NCI-H1092 treated with DMSO at 0.1 percent for 48 hours (cell line): ENCODE results near the gene SLC2A6.
"Not testable (repeated sequence)": the region's sequence is repeated elsewhere in the genome, so short reads cannot be mapped to it uniquely, and the experiment has no call there.

Experiments used
- DNase-seq: peaks from one replicate; lab custom pipeline; 2025; lab: John Stamatoyannopoulos, UW

SLC2A6 gene

DNA sequence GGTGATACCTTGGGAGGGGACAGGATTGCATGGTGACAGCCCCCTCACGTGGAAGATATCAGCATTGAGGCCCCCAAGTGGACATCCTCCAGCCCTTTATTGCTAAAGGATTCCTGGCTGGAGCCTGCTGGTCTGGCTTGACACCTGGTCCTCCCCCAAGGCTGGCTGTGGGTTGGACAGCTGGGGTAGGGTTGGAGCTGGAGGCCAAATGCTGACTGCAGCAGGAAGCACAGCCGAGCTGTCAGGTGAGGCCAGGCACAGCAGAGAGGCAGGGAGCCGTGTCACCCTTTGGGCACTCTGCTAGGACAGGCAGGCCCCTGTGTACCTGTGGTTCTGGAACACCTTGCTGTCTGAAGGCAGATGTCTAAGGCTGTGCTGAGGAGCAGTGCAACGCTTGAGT is 16.9 kb downstream of the SLC2A6 start:
- no peak for DNase-seq

DNA sequence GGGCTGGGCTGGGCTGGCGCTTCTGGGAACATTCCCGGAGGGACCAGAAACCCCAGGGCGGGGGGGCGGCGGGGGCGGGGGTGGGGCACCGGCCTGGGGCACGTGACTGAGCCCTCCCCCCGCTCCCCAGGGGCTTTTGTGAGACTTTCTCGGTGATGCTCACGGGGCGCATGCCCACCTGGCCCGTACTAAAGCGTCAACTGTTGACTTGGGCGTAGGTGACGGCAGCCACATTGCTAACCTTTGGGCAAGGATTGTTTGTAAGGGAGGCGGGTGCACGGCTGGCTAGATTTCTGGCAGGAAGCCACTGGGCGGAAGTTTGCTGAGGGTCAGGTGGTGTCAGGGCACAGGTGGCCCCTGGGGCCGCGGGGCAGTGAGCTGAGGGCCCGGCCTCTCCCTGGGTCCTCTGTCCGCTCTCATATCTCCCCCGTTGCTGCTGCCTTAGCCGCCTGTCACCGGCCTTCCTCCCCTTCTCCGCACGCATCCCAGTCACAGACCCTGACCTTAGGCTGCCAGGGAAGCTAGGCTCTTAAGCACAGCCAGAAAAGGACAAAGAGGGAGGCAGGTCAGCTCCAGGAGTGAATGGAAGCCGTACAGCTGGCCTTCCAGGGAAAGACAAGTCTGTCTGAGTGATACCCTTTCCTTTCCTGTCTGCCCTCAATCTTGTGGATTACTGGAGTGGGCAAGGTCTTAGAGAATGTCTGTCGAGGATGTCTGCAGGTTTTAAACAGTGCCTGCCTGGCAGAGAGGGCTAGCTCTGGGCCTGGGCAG is 18.3 kb downstream of the SLC2A6 start:
- DNase-seq = peak; percentile 60

DNA sequence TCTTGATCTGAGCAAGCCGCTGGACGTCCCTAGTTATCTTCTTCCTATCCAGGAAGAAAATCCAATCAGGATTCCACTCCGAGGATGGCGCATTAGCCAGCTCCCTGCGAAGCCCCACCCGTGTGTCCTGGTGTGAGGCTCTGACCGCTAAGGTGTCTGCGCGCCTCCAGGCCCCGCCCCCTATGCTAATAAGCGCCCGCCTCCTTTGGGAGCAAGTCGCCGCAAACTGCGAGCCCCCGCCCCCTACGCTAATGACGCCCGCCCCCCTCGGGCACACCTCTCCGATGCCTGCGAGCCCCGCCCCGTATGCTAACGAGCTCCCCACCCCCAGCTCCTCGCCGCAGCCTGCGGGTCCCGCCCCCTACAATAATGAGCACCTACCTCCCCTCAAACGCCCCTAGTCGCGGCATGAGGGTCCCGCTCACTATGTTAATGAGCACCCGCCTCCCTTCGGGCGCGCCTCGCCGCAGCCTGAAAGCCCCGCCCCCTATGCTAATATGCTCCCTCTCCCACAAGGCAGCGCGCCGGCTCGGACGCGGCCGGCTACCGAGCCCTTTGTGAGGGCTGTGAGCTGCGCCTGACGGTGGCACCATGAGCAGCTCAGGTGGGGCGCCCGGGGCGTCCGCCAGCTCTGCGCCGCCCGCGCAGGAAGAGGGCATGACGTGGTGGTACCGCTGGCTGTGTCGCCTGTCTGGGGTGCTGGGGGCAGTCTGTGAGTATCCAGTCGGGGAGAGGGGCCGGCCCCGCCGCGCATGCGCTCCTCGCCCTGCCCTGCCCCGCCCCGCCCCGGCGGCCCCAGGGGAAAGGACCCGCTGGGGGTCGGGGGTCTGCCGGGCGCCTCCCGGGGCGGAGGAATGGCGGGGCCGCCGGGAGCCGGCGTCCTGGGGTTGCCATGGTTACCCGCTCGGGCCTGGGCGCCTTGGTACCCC is 19.2 kb downstream of the SLC2A6 start, which contains the start of gene CACFD1:
Gene CACFD1 (plus strand): TSS at position 503 of the 929 bp plus-strand sequence. CDS start 89 bp downstream, at position 592.
- DNase-seq = peak; percentile 95

DNA sequence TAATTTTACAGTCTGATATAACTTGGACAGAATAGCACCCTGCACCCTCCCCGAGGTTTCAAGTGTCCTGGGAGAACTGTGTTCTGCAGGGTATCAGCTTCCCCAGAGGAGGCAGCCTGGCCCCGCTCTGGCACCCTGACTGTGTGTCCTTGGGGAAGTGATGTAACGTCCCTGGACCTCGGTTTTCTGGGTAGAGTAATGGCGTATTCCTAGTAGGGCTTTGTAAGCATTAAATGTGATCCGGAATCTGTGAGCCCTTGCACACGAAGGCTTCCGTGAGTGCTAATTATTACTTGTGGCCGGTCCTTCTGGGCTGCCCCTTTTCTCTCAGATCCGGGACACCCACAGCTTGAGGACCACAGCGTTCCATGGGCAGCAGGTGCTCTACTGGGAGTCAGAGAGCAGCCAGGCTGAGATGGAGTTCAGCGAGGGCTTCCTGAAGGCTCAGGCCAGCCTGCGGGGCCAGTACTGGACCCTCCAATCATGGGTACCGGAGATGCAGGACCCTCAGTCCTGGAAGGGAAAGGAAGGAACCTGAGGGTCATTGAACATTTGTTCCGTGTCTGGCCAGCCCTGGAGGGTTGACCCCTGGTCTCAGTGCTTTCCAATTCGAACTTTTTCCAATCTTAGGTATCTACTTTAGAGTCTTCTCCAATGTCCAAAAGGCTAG is 20.1 kb downstream of the SLC2A6 start:
- DNase-seq = no peak

DNA sequence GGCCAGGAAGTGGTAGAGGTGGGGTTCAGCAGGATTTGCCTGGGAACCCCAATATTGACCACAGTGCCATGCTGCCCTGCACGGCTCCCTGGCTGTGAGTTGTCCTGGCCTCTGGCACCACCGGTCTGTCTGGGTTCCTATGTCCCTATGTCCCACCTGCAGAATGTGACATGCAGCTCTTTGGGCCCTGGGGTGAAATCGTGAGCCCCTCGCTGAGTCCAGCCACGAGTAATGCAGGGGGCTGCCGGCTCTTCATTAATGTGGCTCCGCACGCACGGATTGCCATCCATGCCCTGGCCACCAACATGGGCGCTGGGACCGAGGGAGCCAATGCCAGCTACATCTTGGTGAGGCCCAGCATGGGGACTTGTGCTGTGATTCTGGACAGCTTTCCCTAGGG is 21.2 kb downstream of the SLC2A6 start:
- no peak for DNase-seq

DNA sequence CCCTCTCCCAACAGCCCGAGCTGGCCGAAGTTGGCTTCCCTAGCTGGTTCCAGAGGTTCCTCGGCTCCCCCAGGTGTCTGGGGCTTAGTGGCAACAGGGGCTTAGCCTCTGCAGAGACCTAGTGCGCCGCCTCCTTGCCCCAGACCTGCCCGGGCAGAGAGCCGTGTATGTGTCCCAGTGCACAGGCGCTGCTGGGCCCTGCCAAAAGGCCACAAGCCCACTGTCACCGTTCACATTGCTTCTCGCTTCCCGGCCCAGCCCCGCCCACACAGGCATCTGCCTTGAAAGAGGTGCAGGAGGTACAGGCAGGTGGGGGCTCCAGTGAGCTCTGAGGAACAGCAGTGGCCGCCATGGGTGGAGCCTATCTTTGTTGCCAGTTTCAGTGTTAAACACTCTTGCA is 21.7 kb downstream of the SLC2A6 start:
- no peak for DNase-seq

DNA sequence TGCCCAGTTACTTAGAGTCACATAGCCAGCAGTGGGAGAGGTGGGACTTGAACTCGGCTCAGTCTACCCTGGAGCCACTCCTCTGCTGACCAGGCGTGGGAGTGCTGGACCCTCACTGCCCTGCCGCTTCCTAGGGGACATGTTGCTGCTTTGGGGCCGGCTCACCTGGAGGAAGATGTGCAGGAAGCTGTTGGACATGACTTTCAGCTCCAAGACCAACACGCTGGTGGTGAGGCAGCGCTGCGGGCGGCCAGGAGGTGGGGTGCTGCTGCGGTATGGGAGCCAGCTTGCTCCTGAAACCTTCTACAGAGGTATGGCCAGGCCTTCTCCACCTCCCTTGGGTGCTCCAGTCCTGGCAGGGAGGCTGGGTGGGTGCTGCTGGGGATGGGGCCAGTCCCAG is 22.5 kb downstream of the SLC2A6 start:
- no peak for DNase-seq

DNA sequence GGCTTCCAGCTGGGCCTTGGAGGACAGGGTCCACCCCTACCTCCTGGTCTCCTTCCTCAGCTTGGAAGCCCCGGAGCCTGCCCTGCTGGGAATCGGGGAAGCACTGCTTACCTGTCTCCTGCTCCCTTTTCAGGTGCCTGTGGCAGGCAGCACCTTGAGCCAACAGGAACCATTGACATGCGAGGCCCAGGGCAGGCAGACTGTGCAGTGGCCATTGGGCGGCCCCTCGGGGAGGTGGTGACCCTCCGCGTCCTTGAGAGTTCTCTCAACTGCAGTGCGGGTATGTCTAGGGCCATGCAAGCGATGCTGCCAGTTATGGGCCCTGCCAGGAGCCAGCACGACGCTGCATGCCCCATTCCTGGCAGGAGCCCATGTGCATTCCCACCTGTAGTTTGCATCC is 23.0 kb downstream of the SLC2A6 start:
- DNase-seq = no peak

DNA sequence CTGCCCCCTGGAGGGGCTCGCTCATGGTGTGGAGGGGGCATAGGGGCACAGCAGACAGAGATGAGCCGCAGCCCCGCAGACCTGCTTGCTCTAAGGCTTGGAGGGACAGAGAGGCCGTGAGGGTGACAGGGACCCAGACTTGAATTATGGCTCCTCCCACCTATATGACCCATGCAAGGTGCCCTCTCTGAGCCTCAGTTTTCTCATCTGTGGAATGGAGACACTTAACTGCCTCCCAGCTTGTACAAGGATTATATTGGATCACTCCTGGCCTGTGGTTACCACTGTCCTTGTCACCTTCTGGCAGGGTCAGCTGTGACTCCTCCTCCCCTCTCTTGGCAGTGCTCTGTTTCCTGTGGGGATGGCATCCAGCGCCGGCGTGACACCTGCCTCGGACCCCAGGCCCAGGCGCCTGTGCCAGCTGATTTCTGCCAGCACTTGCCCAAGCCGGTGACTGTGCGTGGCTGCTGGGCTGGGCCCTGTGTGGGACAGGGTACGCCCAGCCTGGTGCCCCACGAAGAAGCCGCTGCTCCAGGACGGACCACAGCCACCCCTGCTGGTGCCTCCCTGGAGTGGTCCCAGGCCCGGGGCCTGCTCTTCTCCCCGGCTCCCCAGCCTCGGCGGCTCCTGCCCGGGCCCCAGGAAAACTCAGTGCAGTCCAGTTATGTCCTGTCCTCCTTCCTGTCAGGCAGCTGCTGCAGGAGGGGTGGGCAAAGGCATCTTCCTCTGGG is 23.8 kb downstream of the SLC2A6 start:
- DNase-seq = no peak

DNA sequence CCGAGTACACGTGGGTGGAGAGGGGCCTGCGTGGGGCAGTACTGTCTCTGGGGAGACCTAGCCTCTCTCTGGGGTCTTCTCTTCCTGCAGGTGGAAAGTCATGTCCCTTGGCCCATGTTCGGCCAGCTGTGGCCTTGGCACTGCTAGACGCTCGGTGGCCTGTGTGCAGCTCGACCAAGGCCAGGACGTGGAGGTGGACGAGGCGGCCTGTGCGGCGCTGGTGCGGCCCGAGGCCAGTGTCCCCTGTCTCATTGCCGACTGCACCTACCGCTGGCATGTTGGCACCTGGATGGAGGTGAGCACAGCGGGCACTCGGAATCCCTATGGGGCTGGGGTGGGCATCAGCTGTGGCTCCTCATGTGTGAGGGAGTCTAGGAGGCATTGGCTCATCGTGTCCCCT is 24.6 kb downstream of the SLC2A6 start:
- DNase-seq = no peak

DNA sequence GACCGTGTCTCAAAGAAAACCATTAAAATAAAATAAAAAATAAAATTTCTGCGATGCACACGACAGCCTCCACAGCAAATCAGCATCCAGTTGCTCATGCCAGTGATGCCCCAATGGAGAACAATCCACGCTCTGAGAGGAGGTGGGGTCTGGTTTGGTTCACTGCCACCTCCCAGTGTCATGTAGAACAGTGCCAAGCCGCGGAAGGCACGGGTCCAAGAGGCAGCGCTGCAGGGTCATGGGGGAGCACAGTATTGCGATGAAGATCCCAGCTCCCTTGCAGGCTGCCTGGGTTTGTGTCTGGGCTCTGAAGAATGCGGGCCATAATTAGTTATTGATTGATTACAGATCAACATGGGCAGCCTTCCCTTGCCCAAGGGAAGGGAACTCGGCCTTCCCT is 25.2 kb downstream of the SLC2A6 start:
- DNase-seq = peak; percentile 23

DNA sequence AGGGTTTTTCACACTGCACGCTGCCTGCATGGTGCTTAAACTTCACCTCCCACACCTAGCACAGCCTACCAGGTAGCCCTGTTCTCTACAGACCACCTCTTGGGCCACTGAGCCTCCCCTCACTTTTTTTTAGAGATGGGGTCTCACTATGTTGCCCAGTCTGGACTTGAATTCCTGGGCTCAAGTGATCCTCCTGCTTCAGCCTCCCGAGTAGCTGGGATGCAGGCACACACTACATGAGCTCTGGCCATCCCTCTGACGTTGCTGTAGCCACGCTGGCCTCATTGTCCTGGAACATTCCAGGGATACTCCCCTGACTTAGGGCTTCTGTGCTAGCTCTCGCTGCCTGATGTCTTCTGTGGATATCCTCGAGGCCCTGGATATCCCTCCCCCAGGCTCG is 26.3 kb downstream of the SLC2A6 start:
- DNase-seq = no peak

DNA sequence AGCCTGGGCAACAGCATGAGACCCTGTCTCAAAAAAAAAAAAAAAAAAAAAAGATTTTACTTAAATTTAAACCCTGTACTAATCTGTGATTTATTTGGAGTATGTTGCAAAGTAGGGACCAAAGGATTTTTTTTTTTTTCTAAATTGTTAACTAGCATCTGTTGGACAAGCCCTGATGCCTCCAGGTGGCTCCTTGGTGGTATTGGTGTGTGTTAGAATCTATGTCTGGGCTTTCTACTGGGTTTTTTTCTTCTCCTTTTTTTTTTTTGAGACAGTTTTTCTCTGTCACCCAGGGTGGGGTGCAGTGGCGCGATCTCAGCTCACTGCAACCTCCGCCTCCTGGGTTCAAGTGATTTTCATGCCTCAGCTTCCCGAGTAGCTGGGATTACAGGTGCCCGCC is 27.0 kb downstream of the SLC2A6 start:
- DNase-seq = not testable (repeated sequence)

DNA sequence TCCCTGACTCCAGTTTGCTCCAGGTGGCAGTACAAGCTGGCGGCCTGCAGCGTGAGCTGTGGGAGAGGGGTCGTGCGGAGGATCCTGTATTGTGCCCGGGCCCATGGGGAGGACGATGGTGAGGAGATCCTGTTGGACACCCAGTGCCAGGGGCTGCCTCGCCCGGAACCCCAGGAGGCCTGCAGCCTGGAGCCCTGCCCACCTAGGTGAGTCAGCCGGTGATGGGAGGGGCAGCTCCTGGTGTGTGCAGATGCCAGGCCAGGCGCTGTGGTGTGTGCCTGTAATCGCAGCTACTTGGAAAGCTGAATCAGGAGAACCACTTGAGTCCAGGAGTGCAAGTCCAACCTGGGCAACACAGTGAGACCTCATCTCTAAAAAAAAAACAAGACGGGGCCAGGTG is 29.1 kb downstream of the SLC2A6 start:
- DNase-seq = no peak

DNA sequence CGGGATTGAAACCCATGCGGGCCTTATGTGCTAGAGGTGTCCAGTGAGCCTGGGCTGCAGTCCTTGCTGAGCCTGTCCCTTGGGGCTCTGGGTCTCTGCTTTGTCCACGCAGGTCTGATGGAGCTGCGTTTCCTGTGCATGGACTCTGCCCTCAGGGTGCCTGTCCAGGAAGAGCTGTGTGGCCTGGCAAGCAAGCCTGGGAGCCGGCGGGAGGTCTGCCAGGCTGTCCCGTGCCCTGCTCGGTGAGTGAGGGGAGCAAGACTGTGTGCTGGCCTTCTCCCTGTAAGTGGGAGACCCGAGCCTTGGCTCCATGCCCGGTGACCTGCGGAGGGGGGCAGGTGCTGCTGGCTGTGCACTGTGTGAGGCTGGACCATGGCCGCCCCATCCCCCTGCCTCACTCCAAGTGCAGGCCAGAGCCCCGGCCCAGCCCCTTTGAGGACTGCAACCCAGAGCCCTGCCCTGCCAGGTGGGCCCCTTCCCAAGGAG is 30.4 kb downstream of the SLC2A6 start:
- DNase-seq = no peak

DNA sequence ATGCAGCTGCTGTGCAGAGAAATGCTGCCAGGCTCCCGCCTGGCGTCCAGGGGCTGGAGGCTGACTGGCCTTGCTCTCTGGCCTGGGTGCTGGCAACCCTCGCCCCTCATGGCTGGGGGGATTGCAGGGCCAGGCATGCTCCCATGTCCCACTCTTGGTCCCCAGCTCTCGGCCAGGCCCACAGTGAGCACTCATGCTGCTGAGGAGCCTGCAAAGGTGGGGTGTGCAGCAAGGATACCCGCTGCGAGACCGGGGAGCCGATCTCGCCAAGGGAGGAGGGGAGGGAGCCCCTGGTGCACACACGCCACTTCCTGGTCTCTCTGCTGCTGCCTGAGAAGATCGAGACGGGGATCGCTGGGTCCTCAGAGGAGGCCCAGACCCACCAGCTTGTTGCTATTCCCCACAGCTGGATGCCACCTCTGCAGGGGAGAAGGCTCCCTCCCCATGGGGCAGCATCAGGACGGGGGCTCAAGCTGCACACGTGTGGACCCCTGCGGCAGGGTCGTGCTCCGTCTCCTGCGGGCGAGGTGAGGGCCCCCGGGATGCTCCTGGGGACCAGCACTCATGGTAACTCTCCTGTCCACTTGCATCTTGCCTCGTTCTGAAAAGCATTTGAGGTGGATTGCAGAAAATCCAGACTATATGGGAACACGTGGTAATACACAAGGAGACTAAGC is 33.5 kb downstream of the SLC2A6 start:
- DNase-seq = no peak

DNA sequence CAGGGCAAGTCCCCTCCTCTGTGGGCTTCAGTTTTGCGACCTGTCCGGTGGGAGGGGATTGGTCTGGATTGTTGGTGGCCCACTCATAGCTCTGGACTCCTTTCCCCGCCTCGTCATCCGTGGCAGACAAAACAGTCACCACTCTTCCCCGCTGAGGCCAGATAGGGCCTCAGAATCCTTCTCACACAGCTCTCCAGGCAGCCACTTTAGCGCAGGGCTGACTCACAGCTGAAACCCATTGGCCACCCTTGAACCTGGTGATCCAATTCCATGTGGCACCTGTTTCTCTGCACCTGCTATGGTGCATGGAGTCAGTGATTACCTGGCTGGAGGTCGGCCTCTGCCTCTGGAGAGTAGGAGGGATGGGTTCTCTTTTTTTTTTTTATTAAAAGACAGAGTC is 34.9 kb downstream of the SLC2A6 start:
- no peak for DNase-seq

DNA sequence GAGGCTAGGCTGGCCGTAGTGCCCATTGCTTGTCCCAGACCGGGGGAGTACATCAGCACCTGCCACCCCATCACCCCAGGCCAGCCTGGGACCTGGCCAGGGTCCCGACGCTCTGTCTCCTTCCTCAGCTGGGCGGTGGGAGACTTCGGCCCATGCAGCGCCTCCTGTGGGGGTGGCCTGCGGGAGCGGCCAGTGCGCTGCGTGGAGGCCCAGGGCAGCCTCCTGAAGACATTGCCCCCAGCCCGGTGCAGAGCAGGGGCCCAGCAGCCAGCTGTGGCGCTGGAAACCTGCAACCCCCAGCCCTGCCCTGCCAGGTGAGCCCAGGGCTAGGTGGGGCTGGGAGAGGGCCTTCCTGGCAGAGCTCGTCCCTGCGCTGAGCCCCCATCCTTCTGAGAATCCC is 35.7 kb downstream of the SLC2A6 start:
- no peak for DNase-seq

DNA sequence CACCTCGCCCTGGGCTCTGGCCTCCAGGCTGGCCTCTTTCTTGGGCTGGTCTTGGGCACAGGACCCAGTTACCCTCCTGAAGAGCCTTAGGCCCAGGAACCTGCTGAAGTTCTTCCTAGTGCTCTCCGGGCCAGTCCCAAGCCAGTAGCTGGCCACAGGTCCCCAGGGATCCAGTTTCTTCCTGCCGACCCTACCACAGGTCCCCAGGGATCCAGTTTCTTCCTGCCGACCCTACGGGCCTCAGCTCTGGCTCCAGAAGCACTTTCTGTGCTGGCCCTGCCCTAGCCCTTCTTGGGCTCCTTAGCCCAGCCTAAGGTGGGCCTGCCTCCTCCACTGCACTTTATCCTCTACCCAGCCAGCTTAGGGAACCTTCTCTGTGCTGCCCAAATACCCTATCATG is 37.3 kb downstream of the SLC2A6 start:
- no peak for DNase-seq

DNA sequence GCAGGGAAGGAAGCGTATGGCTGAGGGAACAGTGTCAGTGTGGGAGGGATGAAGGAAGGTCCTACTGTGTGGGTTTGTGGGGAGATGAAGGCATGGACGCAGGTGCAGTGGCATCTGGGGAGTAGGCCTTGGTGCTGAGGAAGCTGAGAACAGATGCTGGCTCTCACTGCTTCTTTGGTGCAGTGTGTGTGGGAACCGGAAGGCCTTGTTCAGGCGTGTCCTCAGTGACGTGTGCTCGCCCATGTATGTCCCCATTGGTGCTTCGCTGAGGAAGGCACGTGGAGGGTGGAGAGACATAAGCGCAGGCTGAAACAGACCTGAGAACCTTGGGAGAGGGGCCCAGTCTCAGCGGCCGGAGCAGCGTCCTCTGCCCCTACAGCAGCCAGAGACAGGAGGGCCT is 38.0 kb downstream of the SLC2A6 start:
- DNase-seq = no peak

DNA sequence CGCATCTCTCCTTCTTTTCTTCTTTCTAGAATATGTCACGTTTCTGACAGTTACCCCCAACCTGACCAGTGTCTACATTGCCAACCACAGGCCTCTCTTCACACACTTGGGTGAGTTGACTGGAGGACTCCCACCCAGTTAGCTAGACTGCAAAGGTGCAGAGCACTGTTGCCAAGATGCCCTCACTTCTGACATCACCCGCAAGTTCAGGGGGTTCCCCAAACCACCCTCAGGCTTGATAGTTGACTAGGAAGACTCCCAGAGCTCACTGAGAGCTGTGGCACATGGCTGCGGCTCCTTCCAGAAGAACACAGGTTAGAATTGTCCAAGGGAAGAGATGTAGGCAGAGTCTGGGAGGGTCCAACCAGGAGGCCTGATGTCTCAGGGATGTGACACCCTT is 39.6 kb downstream of the SLC2A6 start:
- DNase-seq = no peak
